Neural cell (in vitro differentiated cells): ENCODE results near the gene KRTAP5-9. TPM values are rescaled to one million over a fixed set of nuclear protein-coding genes. Genes with fewer than 3 reads are reported as not detected.

ENCODE experiments used
- H2AFZ ChIP-seq: fragments of 200-600, 300-800 bp; sonication (generic), shearing (Covaris generic); 2 replicates; pipeline ENCODE4 v1.6.0; 2014; ENCODE audit warnings: low read depth, mild to moderate bottlenecking, antibody characterized with exemption, low read length, moderate library complexity
- H3F3A ChIP-seq: fragments of 200-600 bp; shearing (Covaris generic); 2 replicates; pipeline ENCODE4 v1.6.1; 2016; ENCODE audit warnings: mild to moderate bottlenecking, moderate library complexity, mixed read lengths, antibody characterized with exemption, low read length; ENCODE audit not compliant: insufficient read depth, poor library complexity, severe bottlenecking
- H3K27ac ChIP-seq: fragments of 200-600, 300-800 bp; sonication (generic), shearing (Covaris generic); 2 replicates; pipeline ENCODE4 v1.5.1; 2014; ENCODE audit warnings: mild to moderate bottlenecking, low read length, moderate library complexity
- H3K27me3 ChIP-seq: fragments of 300-800, 200-600 bp; sonication (generic), shearing (Covaris generic); 2 replicates; pipeline ENCODE4 v1.6.0; 2014; ENCODE audit warnings: mild to moderate bottlenecking, low read depth, low read length, moderate library complexity; ENCODE audit not compliant: insufficient read depth
- H3K36me3 ChIP-seq: fragments of 300-800, 200-600 bp; sonication (generic), shearing (Covaris generic); 2 replicates; pipeline ENCODE4 v1.5.1; 2014; ENCODE audit warnings: mild to moderate bottlenecking, antibody characterized with exemption, low read length, moderate library complexity; ENCODE audit not compliant: insufficient read depth
- H3K4me2 ChIP-seq: fragments of 300-800, 200-600 bp; sonication (generic), shearing (Covaris generic); 2 replicates; pipeline ENCODE4 v1.6.0; 2014; ENCODE audit warnings: mild to moderate bottlenecking, low read length
- H3K4me3 ChIP-seq: fragments of 300-800, 200-600 bp; sonication (generic), shearing (Covaris generic); 2 replicates; pipeline ENCODE4 v1.5.1; 2014; ENCODE audit warnings: mild to moderate bottlenecking, low read length, moderate library complexity
- H3K79me2 ChIP-seq: fragments of 200-600 bp; shearing (Covaris generic); replicated peaks from 2 replicates; pipeline ENCODE4 v1.6.0; 2014; ENCODE audit warnings: mild to moderate bottlenecking, low read length, moderate library complexity; ENCODE audit not compliant: insufficient read depth
- H3K9ac ChIP-seq: fragments of 300-800, 200-600 bp; sonication (generic), shearing (Covaris generic); 2 replicates; pipeline ENCODE4 v1.6.1; 2016; ENCODE audit warnings: mild to moderate bottlenecking, low read length, mixed read lengths
- H3K9me2 ChIP-seq: fragments of 200-600 bp; shearing (Covaris generic); 2 replicates; pipeline ENCODE4 v1.6.1; 2016; ENCODE audit warnings: mild to moderate bottlenecking, low read length, mixed read lengths; ENCODE audit not compliant: insufficient read depth
- H3K9me3 ChIP-seq: fragments of 200-600, 300-800 bp; sonication (generic), shearing (Covaris generic); 2 replicates; pipeline ENCODE4 v1.6.1; 2016; ENCODE audit warnings: mild to moderate bottlenecking, mixed run types, low read length, moderate library complexity, mixed read lengths
- H4K20me1 ChIP-seq: fragments of 200-600 bp; shearing (Covaris generic); 2 replicates; pipeline ENCODE4 v1.6.1; 2016; ENCODE audit warnings: mild to moderate bottlenecking, mixed run types; ENCODE audit not compliant: insufficient read depth
- CTCF ChIP-seq: fragments of 450-650 bp; IDR thresholded peaks from 2 replicates; pipeline ENCODE4 v1.5.1; 2014; ENCODE audit warnings: antibody characterized with exemption, mild to moderate bottlenecking, moderate library complexity; ENCODE audit not compliant: poor library complexity, severe bottlenecking
- EP300 ChIP-seq: fragments of 450-650 bp; conservative IDR thresholded peaks from 2 replicates; pipeline ENCODE4 v1.6.1; 2014; ENCODE audit warnings: antibody characterized with exemption, mild to moderate bottlenecking, moderate library complexity; ENCODE audit not compliant: poor library complexity, severe bottlenecking
- EZH2 ChIP-seq: fragments of 200-600, 300-800 bp; shearing (Covaris generic), sonication (generic); IDR thresholded peaks from 2 replicates; pipeline ENCODE4 v1.6.1; 2014; ENCODE audit warnings: antibody characterized with exemption, low read length, borderline replicate concordance, mild to moderate bottlenecking; ENCODE audit not compliant: insufficient read depth, poor library complexity, severe bottlenecking
- MXI1 ChIP-seq: fragments of 450-650 bp; conservative IDR thresholded peaks from 2 replicates; pipeline ENCODE4 v1.6.1; 2014; ENCODE audit warnings: antibody characterized with exemption, mild to moderate bottlenecking; ENCODE audit not compliant: poor library complexity, severe bottlenecking
- POLR2AphosphoS5 ChIP-seq: IDR thresholded peaks from 2 replicates; pipeline ENCODE4 v1.6.1; 2012
- RAD21 ChIP-seq: fragments of 450-650 bp; conservative IDR thresholded peaks from 2 replicates; pipeline ENCODE4 v1.6.1; 2014; ENCODE audit warnings: antibody characterized with exemption, mild to moderate bottlenecking, moderate library complexity
- REST ChIP-seq: IDR thresholded peaks from 2 replicates; pipeline ENCODE4 v1.6.1; 2012; ENCODE audit warnings: borderline replicate concordance
- SMC3 ChIP-seq: fragments of 450-650 bp; conservative IDR thresholded peaks from 2 replicates; pipeline ENCODE4 v1.6.1; 2014; ENCODE audit warnings: antibody characterized with exemption, mild to moderate bottlenecking, moderate library complexity; ENCODE audit not compliant: poor library complexity
- TAF1 ChIP-seq: IDR thresholded peaks from 2 replicates; pipeline ENCODE4 v1.6.1; 2012; ENCODE audit warnings: low read depth
- polyA plus RNA-seq: library from polyadenylated mRNA; depleted of rRNA; stranded (reverse); fragments of >200 nt; gene quantifications from 2 replicates; pipeline ENCODE4 v1.2.3, GENCODE V29; 2014

The KRTAP5-9 gene
- polyA plus RNA-seq, 1 donor from 2014 or later: not detected

DNA sequence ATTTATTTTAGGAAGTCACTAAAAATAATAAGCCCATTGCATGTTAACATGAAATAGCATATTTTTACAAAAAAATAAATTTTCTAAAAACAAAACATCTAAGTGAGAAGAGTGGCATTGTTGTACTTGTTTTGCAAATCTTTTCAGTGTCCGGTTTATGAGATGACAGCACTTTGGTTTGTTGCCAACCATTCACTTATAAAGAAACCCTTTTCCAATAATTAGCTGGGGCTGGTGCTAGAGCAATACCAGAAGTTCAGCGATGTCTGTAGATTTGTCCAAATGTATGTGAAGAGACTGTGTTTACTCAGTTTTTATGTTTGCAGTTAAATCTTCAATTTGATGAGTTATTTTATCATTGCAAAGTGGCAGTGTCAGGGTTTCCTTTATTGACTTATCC is 43.2 kb upstream of the KRTAP5-9 start:
- H3K27ac ChIP-seq: no peak overlapping the region
- H3K4me3 ChIP-seq: no peak overlapping the region
- no peaks in the 10 kb centered on the region for H3K9me2 ChIP-seq
- H4K20me1 ChIP-seq: no peaks in the 10 kb centered on the region
- TF ChIP-seq RAD21 (no peak), SMC3 (no peak), REST (no peak), TAF1 (no peak), MXI1 (no peak), EZH2 (no peak), CTCF (no peak), EP300 (no peak), POLR2AphosphoS5 (no peak)
- H3F3A ChIP-seq: no peaks in the 10 kb centered on the region
- no peaks in the 10 kb centered on the region for H3K79me2 ChIP-seq
- no peaks in the 10 kb centered on the region for H3K27me3 ChIP-seq
- no peak overlapping the region for H3K4me2 ChIP-seq
- H3K9ac ChIP-seq: no peak overlapping the region
- H3K36me3 ChIP-seq: no peaks in the 10 kb centered on the region
- H2AFZ ChIP-seq: no peak overlapping the region
- peaks cover 4% of the 10 kb centered on the region for H3K9me3 ChIP-seq

- Histone ChIP-seq H3K9me3 (peaks cover 5% of the 10 kb centered on the region), H3K4me3 (no peak overlapping the region), H2AFZ (no peak overlapping the region), H3K36me3 (no peaks in the 10 kb centered on the region), H3F3A (no peaks in the 10 kb centered on the region), H3K27me3 (no peaks in the 10 kb centered on the region), H3K4me2 (no peak overlapping the region), H3K79me2 (no peaks in the 10 kb centered on the region), H3K9me2 (no peaks in the 10 kb centered on the region), H4K20me1 (no peaks in the 10 kb centered on the region), H3K27ac (no peak overlapping the region), H3K9ac (no peak overlapping the region)
- TF ChIP-seq SMC3 (no peak), CTCF (no peak), MXI1 (no peak), REST (no peak), TAF1 (no peak)
These were observed 42.4 kb upstream of the KRTAP5-9 start for GRCh38 chr11:71505781-71506180.
